IPS-11a (cell line): ENCODE results near the gene OPA3.

Experiments used
- H3K4me3 ChIP-seq: one replicate; pipeline ENCODE4 v1.5.1; 2013; ENCODE audit warnings: low read depth, low read length, control low read depth

The OPA3 gene

GRCh38 chr19:45505996-45506245, 78.7 kb downstream of the OPA3 start:
- H3K4me3 ChIP-seq: no peak overlapping the region

DNA sequence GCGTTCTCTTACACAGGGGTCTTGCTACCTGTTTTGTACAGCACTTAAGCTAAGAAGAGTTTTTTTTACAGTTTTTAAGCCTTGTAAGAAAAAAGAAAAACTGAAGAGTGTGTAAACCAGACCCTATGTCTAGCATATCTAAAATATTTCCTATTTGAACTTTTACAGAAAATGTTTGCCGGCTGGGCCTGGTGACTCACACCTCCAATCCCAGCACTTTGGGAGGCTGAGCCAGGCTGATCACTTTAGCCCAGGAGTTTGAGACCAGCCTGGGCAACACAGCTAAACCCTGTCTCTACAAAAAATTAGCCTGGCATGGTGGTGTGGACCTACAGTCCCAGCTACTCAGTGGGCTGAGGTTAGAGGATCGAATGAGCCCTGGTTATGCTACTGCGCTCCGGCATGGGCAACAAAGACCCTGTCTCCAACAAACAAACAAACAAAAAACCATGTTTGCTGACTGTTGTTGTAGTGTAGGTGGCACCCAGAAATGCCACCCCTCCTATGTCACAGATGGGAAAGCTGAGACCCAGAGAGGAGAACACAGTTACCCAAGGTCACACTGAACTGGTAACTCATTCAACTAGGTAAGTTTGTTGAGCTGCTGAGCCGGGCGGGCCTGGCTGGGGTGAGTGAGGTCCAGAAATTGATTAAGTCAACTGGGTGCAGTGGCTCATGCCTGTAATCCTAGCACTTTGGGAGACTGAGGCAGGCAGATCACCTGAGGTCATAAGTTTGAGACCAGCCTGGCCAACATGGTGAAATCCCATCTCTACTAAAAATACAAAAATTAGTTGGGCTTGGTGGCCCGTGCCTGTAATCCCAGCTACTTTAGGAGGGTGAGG, 79.2 kb downstream of the OPA3 start:
- no peak overlapping the region for H3K4me3 ChIP-seq

DNA sequence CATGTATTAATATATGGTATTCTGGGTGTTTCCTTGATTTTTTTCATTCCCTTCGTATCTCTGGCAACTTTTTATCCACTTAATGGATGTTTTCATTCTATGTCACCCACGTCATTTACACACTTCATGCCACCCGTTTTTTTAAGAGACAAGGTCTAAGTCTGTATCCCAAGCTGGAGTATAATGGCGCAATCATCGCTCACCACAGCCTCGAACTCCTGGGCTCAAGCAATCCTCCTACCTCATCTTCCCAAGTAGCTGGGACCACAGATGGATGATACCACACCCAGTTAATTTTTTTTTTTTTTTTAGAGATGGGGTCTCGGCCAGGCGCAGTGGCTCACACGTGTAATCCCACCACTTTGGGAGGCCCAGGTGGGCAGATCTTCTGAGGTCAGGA, 80.7 kb downstream of the OPA3 start:
- no peak overlapping the region for H3K4me3 ChIP-seq

DNA sequence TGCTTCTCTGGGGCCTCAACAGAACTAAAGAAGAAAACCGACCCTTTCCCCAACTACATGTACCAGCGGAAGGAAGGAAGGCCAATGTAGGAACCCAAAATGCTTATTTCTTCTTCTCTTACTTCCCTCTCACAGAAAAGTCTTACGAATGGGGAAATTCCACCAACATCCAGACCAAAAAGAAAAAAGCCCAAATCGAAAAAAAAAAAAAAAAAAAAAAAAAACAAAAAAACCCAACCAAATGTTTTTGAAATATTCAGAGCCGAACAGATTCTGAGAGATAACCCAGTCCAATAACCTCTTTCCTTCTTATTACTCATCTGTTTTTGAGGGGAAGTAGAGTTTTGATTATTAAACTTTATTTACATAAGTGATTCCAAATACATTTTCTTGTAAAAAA, 82.5 kb downstream of the OPA3 start:
- H3K4me3 ChIP-seq: no peak overlapping the region

DNA sequence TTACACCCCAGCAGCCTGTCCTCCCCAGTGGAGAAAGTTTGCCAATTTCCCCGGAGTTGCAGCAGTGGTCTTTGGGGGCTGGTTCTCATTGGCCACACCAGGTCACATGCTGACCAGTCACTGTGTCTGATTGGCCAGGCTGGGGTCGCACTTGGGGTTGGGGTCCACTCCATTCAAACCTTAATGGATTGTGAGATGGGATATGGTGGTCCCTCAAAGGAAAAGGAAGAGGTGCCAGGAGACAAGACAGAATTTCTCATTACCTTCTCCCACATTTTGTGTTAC, 82.9 kb downstream of the OPA3 start:
- H3K4me3 ChIP-seq: no peak overlapping the region

DNA sequence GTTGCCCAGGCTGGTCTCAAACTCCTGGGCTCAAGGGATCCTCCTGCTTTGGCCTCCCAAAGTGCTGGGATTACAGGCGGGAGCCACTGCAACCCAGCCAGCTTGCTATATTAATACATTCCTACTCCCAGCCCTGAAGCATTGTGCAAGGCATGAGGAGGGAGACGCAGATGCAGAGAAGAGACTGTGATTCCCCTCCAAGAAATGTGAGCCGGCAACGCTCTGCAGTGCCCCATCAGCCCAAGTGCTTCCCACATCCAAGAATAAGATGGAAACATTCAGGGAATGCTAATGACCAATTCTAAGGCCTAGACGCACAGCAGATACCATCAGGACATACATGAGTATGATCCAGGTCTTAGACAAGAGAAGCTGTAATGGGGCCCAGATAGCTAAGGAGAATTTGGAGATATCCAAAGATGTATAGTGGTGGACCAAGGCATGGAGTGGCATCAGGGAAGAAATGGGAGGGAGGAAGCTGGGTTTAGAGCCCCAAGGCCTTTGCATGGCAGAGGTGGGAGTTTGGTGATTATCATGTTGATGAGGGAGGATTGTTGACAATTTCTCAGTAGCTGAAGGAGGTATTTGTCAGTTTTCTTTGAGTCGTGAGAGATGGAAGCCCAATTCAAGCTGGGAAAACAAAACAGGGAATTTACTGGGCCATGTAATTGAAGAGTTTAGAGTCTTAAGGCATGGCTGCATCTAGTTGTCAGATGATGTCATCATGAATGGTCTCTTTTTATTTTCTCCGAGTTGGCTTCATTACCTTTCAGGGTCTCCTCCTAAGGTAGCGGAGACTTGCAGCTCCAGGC, 83.5 kb downstream of the OPA3 start:
- H3K4me3 ChIP-seq: no peak overlapping the region

DNA sequence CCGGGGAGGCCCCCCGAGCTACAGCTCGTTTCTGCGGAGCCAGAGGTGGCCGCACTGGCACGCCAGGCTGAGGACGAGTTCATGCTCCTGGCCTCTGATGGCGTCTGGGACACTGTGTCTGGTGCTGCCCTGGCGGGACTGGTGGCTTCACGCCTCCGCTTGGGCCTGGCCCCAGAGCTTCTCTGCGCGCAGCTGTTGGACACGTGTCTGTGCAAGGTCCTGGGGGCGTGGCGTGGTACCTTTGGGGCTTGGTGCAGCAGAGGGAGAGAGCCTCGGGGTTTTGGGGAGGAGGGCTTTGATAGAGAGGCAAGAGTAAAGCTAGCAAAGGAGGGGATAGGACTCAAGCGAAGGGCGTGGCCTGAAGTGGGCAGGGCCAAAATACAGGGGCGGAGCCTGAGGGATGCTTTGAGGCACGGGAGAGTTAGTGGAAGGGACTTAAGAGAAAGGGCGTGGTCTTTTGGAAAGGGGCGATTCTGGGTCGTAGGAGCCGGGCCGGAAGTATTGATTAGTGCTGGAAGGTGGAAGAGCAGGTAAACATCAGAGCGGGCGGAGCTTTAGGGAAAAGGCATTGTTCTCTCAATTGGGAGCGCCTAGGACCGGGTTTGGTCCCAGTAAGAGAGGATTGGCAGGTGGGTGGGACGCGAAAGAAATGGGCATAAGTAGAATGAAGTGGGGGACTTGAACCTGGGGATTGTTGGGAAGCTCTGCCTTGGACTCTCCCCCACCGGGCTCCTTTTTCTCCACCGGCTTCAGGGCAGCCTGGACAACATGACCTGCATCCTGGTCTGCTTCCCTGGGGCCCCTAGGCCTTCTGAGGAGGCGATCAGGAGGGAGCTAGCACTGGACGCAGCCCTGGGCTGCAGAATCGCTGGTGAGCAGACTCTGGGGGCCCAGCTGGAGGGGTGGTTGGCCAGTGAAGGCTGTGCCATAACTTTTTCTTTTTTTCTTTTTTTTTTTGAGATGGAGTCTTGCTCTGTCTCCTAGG, 85.1 kb downstream of the OPA3 start:
- peak overlapping the region; percentile 35 for H3K4me3 ChIP-seq

DNA sequence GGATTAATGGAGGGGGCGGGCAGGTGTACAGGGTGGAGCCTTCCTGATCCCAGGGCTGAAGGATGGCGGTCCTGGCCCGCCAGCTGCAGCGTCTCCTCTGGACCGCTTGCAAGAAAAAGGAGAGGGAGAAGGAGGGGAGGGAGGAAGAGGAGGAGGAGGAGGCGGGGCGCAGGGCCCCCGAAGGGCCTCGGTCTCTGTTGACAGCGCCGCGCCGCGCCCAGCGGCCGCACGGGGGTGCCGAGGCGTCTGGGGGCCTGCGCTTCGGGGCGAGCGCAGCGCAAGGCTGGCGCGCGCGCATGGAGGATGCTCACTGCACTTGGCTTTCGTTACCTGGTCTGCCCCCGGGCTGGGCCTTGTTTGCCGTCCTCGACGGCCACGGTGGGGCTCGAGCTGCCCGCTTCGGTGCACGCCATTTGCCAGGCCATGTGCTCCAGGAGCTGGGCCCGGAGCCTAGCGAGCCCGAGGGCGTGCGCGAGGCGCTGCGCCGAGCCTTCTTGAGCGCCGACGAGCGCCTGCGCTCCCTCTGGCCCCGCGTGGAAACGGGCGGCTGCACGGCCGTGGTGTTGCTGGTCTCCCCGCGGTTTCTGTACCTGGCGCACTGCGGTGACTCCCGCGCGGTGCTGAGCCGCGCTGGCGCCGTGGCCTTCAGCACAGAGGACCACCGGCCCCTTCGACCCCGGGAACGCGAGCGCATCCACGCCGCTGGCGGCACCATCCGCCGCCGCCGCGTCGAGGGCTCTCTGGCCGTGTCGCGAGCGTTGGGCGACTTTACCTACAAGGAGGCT, 86.0 kb downstream of the OPA3 start, which contains the start of gene PPM1N:
Gene PPM1N (plus strand): TSS at position 33 of the 785 bp plus-strand sequence. CDS start 30 bp downstream, at position 63.
- H3K4me3 ChIP-seq: peak within 1 kb of the TSS; percentile 53

GRCh38 chr19:45497791-45498190, 86.8 kb downstream of the OPA3 start:
- no peak overlapping the region for H3K4me3 ChIP-seq

DNA sequence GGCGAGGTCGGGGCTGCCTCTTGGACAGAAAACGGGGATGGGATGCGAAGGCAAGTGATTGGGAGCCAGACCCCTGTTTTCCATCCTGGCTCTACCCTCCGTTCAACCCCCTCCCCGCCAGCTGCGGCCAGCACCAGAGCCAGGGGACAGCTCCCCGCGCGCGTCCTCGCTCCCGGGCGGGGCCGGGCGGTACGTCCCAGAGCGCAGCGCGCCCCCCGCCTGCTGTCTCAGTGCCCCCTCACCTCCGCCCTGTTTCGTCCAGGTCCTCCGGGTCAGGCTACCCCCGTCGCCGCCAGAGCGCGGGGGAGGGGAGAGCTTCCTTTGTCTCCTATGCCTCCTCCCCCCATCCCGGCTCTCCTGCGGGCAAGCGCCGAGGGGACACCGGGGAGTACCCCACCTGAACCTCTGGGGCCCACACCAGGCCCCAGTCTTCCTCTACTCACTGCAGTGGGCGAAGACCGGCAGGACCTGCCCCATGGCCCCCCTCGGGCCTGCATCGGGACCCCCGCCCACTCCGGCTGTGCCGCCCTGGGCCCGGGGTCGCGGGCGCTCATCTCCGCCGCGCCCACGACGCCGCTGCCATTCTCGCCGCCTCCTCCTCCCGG, 88.2 kb downstream of the OPA3 start:
- peak overlapping the region; percentile 61 for H3K4me3 ChIP-seq

- H3K4me3 ChIP-seq: no peak overlapping the region
Measured at GRCh38 chr19:45495178-45495577, 89.4 kb downstream of the OPA3 start.

DNA sequence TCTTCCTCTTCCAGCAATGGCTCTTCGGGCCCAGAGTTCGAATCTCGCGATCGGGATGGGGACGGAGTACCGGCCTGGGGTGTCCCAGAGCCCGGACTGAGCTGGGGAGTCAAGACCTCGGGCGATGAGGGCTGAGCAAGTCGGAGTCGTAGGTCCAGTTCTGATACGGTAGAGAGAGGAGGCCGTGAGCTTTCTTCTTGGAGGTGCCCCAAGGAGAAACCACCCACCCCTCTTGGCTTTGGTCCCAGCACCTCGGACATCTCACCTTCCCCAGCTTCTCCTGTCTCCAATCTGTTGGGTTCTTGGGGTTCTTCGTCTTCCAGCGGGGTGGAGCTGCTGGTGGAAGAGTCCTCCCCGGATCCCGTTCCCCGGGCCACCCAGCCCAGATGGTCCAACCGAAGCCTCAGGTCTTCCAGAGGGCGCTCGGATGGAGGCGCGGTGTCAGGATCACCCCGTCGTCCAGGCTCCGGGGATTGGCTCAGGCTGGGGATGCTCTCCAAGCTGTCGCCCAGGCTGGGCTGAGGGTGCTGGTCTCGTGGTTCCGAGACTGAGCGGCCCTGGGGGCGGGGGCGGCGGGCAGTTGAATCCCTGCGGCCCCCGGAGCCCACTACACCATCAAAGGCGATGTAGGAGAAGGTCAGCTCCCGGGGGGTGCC, 90.2 kb downstream of the OPA3 start:
- H3K4me3 ChIP-seq: no peak overlapping the region

GRCh38 chr19:45492627-45493470, 91.8 kb downstream of the OPA3 start:
- peak overlapping the region; percentile 56 for H3K4me3 ChIP-seq

DNA sequence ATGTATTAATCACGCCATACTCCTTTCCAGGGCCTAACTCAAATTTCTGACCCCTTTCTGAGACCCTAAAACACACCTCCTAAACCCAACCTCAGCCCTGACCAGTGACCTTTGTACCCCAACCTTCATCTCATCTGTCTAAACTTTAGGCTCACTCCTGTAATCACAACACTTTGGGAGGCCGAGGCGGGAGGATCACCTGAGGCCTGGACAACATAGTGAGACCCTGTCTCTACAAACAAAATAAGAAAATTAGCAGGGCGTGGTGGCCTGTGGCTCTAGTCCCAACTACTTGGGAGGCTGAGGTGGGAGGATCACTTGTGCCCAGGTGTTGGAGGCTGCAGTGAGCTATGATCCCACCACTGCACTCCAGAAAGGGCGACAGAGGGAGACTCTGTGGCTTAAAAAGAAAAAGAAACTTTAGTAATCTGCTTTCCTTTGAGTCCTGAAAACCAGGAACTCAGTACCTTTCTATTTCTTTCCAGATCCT, 92.4 kb downstream of the OPA3 start:
- peak overlapping the region; percentile 4 for H3K4me3 ChIP-seq

DNA sequence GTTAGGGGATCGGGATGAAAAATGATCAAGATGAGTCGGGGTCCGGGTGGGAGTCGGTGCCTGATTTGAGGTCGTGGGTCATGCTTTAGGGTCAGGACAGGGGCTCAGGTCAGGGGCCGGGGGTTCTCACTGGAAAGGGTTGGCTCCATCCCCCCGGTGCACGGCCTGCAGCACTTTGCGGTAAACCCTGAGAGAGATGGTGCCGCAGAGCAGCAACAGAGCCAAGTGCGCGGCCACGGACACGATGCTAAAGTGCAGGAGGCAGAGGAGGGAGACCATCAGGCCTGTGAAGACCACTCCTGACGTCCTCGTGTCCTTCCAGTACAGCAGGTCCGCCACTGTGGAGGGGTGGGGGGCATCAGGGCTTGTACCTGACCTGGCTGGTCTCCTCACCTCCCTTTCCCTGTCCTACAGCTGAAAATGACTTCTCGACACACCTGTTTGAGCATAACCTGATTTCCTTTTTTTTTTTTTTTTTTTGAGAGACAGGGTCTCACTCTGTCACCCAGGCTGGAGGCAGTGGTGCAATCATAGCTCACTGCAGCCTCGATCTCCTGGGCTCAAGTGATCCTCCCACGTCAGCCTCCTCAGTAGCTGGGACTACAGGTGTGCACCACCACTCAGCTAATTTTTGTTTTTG, 95.3 kb downstream of the OPA3 start:
- no peak overlapping the region for H3K4me3 ChIP-seq

DNA sequence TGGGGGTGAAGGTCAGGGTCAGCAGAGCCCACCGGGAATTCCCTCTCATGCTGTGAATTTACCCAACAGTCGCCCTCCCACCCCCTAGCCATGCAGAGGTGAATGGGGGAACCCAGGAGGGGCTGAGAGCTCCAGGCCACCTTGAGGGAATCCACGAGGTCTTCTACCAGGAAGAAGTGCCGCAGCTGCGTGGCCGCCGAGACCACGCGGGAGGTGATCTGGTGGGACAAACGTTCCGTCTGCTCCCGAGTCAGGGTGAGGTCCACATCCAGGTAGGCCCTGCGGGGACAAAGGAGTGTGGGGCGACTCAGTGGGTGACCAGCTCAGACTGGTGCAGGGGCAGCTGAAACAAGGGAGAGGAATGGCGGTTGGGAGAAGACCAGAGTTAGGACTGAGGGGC, 95.9 kb downstream of the OPA3 start:
- no peak overlapping the region for H3K4me3 ChIP-seq

- peak overlapping the region; percentile 41 for H3K4me3 ChIP-seq
Measured at GRCh38 chr19:45485305-45486077, 99.1 kb downstream of the OPA3 start.
